HG03039 (cell line): ENCODE data around the gene DHTKD1.
"Not testable (repeated sequence)": the region's sequence is repeated elsewhere in the genome, so short reads cannot be mapped to it uniquely, and the experiment has no call there.

ENCODE experiments used
- ATAC-seq: cut with Tn5 transposase; IDR thresholded peaks from one replicate; pipeline ENCODE4 v1.9.1; 2021; ENCODE audit warnings: mild to moderate bottlenecking, moderate library complexity; ENCODE audit not compliant: unreplicated experiment

DHTKD1 gene

GRCh38 chr10:12063483-12063818, 5.3 kb upstream of the DHTKD1 start:
- no peak for ATAC-seq

- ATAC-seq: no peak
These were observed 1.4 kb upstream of the DHTKD1 start for GRCh38 chr10:12067336-12067735.

- ATAC-seq: not testable (repeated sequence)
These were observed 2.7 kb downstream of the DHTKD1 start for GRCh38 chr10:12071441-12071840.

GRCh38 chr10:12073526-12073925, 4.8 kb downstream of the DHTKD1 start:
- no peak for ATAC-seq

GRCh38 chr10:12077580-12078180, 8.9 kb downstream of the DHTKD1 start:
- no peak for ATAC-seq

- ATAC-seq: no peak
These were observed 12.7 kb downstream of the DHTKD1 start for GRCh38 chr10:12081470-12081869.

GRCh38 chr10:12081879-12082557, 13.3 kb downstream of the DHTKD1 start:
- no peak for ATAC-seq

- ATAC-seq: no peak
These were observed 20.2 kb downstream of the DHTKD1 start for GRCh38 chr10:12088919-12089318.

GRCh38 chr10:12091421-12091820, 22.7 kb downstream of the DHTKD1 start:
- ATAC-seq: no peak

- not testable (repeated sequence) for ATAC-seq
These were observed 28.6 kb downstream of the DHTKD1 start for GRCh38 chr10:12097361-12097760.

GRCh38 chr10:12097791-12098190, 29.0 kb downstream of the DHTKD1 start:
- no peak for ATAC-seq

- ATAC-seq: no peak
These were observed 30.2 kb downstream of the DHTKD1 start for GRCh38 chr10:12098966-12099365.

GRCh38 chr10:12103802-12104201, 35.0 kb downstream of the DHTKD1 start:
- ATAC-seq: no peak

- ATAC-seq: no peak
These were observed 39.0 kb downstream of the DHTKD1 start for GRCh38 chr10:12107781-12108180.

- no peak for ATAC-seq
These were observed 40.5 kb downstream of the DHTKD1 start for GRCh38 chr10:12109286-12109685.

GRCh38 chr10:12111528-12111927, 42.8 kb downstream of the DHTKD1 start:
- ATAC-seq: no peak

- no peak for ATAC-seq
These were observed 44.9 kb downstream of the DHTKD1 start for GRCh38 chr10:12113627-12114026.

GRCh38 chr10:12121673-12122072, 52.9 kb downstream of the DHTKD1 start:
- ATAC-seq: no peak

- peak; percentile 89 for ATAC-seq
These were observed 60.7 kb downstream of the DHTKD1 start, which contains the start of gene SEC61A2 for GRCh38 chr10:12129222-12130111. SEC61A2 (plus strand) TSS chr10:12129677; CDS start chr10:12129788, 111 bp downstream.

GRCh38 chr10:12130237-12130872, 61.6 kb downstream of the DHTKD1 start:
- ATAC-seq: no peak

GRCh38 chr10:12135631-12136030, 66.9 kb downstream of the DHTKD1 start:
- no peak for ATAC-seq
